Vagina (tissue), 2 donors: ENCODE data around the gene ZBTB16.

Experiments
- POLR2A ChIP-seq, 2 donors: fragments of 450-650 bp; IDR thresholded peaks; one replicate each; pipeline ENCODE4 v1.6.1; 2017; ENCODE audit warnings: antibody characterized with exemption in 2 of 2, mild to moderate bottlenecking in 2 of 2, moderate library complexity in 2 of 2
- POLR2AphosphoS5 ChIP-seq, 2 donors: sonication (generic); formaldehyde crosslinking; IDR thresholded peaks; one replicate each; pipeline ENCODE4 v1.9.0; 2017; ENCODE audit warnings: antibody characterized with exemption in 2 of 2, mild to moderate bottlenecking in 2 of 2, low read depth in 1 of 2; ENCODE audit not compliant: insufficient read depth in 1 of 2
- TF ChIP-seq, protein P1 (sequence below), 3 experiments: fragments of 450-650 bp in 2 of 3; fragments of 200-600 bp in 1 of 3; sonication (generic) in 1 of 3; IDR thresholded peaks; one replicate each; pipeline ENCODE4 v1.5.1; 2017 to 2019; ENCODE audit warnings: antibody characterized with exemption in 3 of 3, mild to moderate bottlenecking in 2 of 3, moderate library complexity in 2 of 3

DNA sequence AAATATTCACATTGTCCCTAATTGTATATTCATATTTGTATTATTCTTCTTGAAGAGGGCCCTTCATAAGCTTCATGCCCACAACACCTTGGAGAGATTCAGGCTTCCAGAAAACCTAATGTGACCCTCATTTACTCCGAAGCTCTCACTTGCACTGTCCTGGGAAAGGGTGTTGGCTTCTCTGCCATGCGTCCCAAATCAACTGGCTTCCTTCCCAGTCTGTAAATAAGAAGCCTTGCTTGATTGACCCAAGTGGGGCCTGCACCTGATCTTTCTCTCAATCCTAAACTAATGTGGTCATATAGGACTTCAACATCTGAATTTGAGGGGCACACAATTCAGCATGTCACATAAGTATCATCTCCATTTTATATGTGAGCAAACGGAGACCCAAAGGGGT lies 40.5 kb upstream of the ZBTB16 start:
- TF ChIP-seq, protein P1, sequence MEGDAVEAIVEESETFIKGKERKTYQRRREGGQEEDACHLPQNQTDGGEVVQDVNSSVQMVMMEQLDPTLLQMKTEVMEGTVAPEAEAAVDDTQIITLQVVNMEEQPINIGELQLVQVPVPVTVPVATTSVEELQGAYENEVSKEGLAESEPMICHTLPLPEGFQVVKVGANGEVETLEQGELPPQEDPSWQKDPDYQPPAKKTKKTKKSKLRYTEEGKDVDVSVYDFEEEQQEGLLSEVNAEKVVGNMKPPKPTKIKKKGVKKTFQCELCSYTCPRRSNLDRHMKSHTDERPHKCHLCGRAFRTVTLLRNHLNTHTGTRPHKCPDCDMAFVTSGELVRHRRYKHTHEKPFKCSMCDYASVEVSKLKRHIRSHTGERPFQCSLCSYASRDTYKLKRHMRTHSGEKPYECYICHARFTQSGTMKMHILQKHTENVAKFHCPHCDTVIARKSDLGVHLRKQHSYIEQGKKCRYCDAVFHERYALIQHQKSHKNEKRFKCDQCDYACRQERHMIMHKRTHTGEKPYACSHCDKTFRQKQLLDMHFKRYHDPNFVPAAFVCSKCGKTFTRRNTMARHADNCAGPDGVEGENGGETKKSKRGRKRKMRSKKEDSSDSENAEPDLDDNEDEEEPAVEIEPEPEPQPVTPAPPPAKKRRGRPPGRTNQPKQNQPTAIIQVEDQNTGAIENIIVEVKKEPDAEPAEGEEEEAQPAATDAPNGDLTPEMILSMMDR (IDR thresholded peaks at IDR 0.05): no peak
- TF ChIP-seq POLR2A (IDR thresholded peaks at IDR 0.05) (no peak), POLR2AphosphoS5 (IDR thresholded peaks at IDR 0.05; ENCODE audit: insufficient read depth in 1 of 2, low read depth in 1 of 2) (no peak)
